ENCODE results near the gene EXOG.

DNA sequence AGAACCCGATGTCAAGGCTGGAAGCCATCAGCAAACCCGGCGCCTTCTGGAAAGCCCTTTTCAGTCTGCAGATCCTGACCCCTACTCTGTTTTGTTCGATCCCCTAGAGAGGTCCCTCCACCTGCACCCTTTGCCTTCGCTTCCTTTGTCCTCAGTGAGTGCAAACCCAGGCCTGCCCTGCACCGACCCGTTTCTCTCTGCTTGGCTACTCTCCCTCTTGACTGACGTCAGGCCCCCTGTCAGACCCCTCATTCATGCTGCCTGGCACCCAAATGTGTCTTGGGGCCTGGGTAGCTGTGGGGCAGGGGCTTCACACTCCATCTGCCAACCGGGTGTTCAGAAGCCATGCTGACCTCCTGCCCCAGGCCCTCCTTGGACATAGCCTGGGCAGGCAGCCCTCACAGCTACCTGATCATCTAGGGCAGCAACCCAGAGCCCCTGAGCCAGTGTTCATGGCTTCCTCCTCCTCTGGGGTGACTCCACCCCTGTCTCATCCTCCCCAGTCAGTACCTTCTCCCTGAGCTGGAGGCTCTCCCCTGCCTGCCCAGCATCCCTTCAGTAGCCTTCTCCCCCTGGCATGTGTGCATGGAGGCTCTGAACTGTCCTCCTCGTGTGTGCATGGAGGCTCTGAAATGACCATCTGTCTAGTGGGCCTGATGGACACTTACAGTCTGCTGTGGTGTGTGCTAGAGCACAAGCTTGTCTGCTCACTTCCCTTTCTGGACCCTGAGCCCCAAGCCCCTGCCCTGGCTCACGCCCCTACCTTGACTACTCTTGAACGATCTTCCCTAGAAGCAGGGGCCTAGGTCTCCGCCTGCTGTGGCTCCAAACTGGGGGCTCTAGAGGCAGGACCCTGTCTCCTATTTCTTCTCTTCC, 69.4 kb downstream of the EXOG start:
- TF ChIP-seq, protein P1, sequence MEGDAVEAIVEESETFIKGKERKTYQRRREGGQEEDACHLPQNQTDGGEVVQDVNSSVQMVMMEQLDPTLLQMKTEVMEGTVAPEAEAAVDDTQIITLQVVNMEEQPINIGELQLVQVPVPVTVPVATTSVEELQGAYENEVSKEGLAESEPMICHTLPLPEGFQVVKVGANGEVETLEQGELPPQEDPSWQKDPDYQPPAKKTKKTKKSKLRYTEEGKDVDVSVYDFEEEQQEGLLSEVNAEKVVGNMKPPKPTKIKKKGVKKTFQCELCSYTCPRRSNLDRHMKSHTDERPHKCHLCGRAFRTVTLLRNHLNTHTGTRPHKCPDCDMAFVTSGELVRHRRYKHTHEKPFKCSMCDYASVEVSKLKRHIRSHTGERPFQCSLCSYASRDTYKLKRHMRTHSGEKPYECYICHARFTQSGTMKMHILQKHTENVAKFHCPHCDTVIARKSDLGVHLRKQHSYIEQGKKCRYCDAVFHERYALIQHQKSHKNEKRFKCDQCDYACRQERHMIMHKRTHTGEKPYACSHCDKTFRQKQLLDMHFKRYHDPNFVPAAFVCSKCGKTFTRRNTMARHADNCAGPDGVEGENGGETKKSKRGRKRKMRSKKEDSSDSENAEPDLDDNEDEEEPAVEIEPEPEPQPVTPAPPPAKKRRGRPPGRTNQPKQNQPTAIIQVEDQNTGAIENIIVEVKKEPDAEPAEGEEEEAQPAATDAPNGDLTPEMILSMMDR (IDR thresholded peaks at IDR 0.05; ENCODE audit: low read depth, low read length), result no peak
- TF ChIP-seq POLR2A (IDR thresholded peaks at IDR 0.05; ENCODE audit: extremely low read depth, insufficient read length) (no peak), MAX (IDR thresholded peaks at IDR 0.05; ENCODE audit: low read depth, low read length) (no peak)
